Subcutaneous preadipocyte (primary cell): Measurements from ENCODE around the gene SLC35A4. TPM values are rescaled to one million over a fixed set of nuclear protein-coding genes. Genes with fewer than 3 reads are reported as not detected.

Experiments
- small RNA-seq: library from RNA; depleted of rRNA; stranded (forward); fragments of <200 nt; gene quantifications from one replicate; pipeline ENCODE3, GENCODE V24; 2012
- total RNA-seq: library from RNA; depleted of rRNA; stranded (reverse); fragments of >200 nt; gene quantifications from 2 replicates; pipeline ENCODE4 v1.2.3, GENCODE V29; 2012

SLC35A4 gene, protein sequence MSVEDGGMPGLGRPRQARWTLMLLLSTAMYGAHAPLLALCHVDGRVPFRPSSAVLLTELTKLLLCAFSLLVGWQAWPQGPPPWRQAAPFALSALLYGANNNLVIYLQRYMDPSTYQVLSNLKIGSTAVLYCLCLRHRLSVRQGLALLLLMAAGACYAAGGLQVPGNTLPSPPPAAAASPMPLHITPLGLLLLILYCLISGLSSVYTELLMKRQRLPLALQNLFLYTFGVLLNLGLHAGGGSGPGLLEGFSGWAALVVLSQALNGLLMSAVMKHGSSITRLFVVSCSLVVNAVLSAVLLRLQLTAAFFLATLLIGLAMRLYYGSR
- total RNA-seq, result 9.9 and 13.5 TPM in 2 replicates

DNA sequence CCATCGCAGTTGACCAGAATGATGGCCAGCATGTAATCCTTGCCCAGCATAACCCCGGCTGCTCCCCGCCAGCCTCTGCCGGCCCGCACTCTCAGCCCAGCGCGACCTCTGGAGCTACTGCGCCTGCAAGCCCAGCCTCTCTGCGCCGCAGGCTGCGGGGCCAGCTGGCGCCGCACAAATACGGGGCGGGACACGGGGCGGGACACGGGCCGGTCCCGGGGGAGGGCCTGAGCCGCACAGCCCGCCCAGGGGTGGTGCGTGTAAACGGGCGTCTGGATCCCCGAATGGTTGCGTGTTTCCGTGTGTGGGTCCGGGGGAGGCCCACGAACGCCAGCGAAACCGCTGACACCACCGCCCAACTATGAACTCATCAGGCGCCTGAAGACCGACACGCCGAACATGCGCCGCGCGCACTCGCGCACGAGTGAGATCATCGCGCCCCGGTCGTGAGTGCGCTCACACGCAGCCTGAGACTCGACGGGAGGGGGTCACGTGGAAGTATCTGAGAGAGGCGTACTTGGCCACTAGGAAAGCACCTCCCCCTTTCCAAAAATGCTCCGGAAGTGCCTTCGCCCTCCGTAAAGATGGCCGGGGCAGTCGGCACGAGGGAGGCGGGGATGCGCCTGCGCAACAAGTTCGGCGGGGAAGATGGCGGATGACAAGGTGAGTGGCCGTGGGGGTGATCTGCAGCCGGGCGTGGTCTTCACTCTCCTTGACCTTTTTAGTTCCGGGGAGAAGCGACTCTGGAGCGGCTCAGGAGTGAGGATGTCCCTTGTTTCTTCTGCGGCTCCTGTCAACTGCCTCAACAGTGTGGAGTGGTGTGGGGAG lies at the start of gene SLC35A4, which contains the start of gene APBB3:
TSS of gene SLC35A4 (plus strand) at position 633 of the 828 bp plus-strand sequence. CDS start 2,342 bp downstream, outside the sequence.
TSS of gene APBB3 (minus strand) at position 403 of the 828 bp plus-strand sequence. CDS start at position 50, 353 bp downstream.

DNA sequence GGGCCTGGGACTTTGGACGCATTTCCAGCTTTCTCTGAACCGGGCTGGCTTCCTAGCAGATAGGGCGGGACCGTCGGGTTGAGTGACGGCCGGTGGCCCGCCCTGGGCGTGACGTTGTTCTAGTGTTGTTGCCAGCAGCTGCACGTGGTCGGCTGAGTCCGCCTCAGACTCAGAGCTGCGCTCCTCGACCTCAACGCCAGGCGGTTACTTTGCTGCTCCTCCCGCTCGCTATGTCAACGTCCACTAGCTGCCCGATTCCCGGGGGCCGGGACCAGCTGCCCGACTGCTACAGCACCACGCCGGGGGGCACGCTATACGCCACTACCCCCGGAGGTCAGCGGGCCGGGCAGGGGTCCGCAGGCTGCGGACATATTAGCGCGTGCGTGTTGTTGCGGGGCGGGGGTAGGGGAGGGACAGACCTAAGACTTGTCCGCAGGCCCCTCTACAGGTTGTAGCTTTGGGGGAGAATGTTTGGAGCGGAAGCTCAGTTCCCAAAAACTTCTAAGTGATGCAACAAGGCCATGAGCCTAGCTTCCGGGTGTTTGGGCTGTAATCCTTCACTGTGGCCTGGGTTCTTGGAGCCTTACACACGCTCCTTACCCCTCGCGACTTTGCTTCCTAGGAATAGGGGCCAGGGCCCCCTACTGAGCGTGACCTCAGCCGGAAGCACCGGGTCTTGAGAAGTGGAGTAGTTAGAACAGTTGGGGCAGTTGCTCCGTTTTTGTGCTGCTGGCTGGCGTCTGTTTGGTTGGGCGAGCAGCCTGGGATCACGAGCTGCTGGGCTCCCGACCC lies 16.9 kb upstream of the SLC35A4 start, which contains the start of gene EIF4EBP3:
TSS of gene EIF4EBP3 (plus strand) at position 155 of the 792 bp plus-strand sequence. CDS start at position 231, 76 bp downstream.

DNA sequence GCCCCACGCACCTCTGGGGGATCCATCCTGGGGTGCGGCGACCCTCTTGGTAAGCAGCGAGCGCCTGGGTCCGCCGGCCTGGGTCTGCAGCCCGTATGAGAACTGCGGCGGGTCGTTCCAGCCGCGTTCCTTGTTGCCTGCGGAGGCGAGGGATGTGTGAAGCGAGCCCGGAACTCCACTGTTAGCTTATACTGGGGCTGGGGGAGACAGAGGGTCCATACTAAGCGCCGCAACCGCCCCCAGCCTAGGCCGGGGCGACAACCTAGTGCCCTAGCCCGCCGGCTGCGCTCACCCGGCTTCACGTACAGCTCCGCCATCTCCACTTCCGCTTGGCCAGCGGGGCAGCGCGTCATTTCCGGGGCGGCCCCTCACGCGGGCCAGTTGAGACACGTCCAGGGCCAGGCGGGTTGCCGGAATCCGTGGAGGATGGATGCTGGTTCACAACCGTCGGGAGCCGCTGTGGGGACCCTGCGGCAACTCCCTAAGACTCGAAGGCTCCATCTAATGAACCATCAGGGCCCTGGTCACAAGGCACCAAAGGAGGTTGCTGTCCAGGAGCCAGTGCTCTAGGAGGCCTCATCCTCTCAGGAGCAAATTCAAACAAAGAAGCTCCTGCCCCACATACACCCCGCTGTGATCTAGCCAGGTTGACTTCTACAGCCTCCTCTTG lies 7.4 kb upstream of the SLC35A4 start, which contains the start of gene SRA1:
TSS of gene SRA1 (minus strand) at position 338 of the 670 bp plus-strand sequence. CDS start at position 317, 21 bp downstream.

Small RNA genes within 50 kb of the gene (small RNA-seq; reads per million reads assigned to genes)
- gene RF00279 (not detected), gene RF00443 (not detected)

Other genes starting within 250 kb of the SLC35A4 start
- 0.73 and 1.4 TPM in 2 replicates for gene HBEGF, start 218.2 kb upstream of the SLC35A4 start, total RNA-seq
- gene SLC4A9, start 204.6 kb upstream of the SLC35A4 start, total RNA-seq, result not detected in 2 replicates
- gene ANKHD1, start 163.0 kb upstream of the SLC35A4 start, total RNA-seq, result 58.8 and 79.0 TPM in 2 replicates
- gene EIF4EBP3, start 17.2 kb upstream of the SLC35A4 start, total RNA-seq, result 0.39 and 2.6 TPM in 2 replicates
- 27.6 and 34.8 TPM in 2 replicates for gene SRA1, start 7.4 kb upstream of the SLC35A4 start, total RNA-seq
- 9.8 and 12.5 TPM in 2 replicates for gene APBB3, start 230 bp upstream of the SLC35A4 start, total RNA-seq
- gene CD14, start 68.3 kb downstream of the SLC35A4 start, total RNA-seq, result 0.73 and 0.98 TPM in 2 replicates
- gene TMCO6, start 74.6 kb downstream of the SLC35A4 start, total RNA-seq, result 19.8 and 21.7 TPM in 2 replicates
- gene NDUFA2, start 82.8 kb downstream of the SLC35A4 start, total RNA-seq, result 30.7 and 38.9 TPM in 2 replicates
- 63.3 and 79.4 TPM in 2 replicates for gene IK, start 83.0 kb downstream of the SLC35A4 start, total RNA-seq
- gene WDR55, start 100.1 kb downstream of the SLC35A4 start, total RNA-seq, result 36.0 and 44.0 TPM in 2 replicates
- under 0.01 and 0.39 TPM in 2 replicates for gene DND1, start 108.7 kb downstream of the SLC35A4 start, total RNA-seq
- 50.0 and 54.3 TPM in 2 replicates for gene HARS1, start 126.5 kb downstream of the SLC35A4 start, total RNA-seq
- 22.4 and 23.1 TPM in 2 replicates for gene HARS2, start 126.6 kb downstream of the SLC35A4 start, total RNA-seq
- gene ZMAT2, start 135.6 kb downstream of the SLC35A4 start, total RNA-seq, result 24.2 and 28.7 TPM in 2 replicates
- under 0.01 TPM in 1 of 2 replicates, not detected in the other for gene PCDHA1, start 221.3 kb downstream of the SLC35A4 start, total RNA-seq
- gene PCDHA2, start 230.0 kb downstream of the SLC35A4 start, total RNA-seq, result not detected in 2 replicates
- under 0.01 TPM in 2 replicates for gene PCDHA3, start 236.2 kb downstream of the SLC35A4 start, total RNA-seq
- under 0.01 TPM in 1 of 2 replicates, not detected in the other for gene PCDHA4, start 242.2 kb downstream of the SLC35A4 start, total RNA-seq